Keratinocyte (primary cell): ENCODE data around the gene RAB3IL1.

ENCODE experiments used
- CTCF ChIP-seq, 3 experiments: IDR thresholded peaks in 1 of 3; conservative IDR thresholded peaks in 1 of 3; optimal IDR thresholded peaks in 1 of 3; 2 replicates in 2 of 3; 3 replicates in 1 of 3; pipeline versions ENCODE3 to v1.5.1; 2011; ENCODE audit warnings: low read length in 3 of 3, mild to moderate bottlenecking in 3 of 3, moderate library complexity in 2 of 3, control low read depth in 1 of 3, inconsistent platforms in 1 of 3; ENCODE audit not compliant: insufficient read depth in 2 of 3; ENCODE audit errors: extremely low read depth in 1 of 3
- EZH2 ChIP-seq: IDR thresholded peaks from one replicate; pipeline ENCODE4 v1.6.1; 2012; ENCODE audit warnings: inconsistent platforms, mild to moderate bottlenecking, low read length, moderate library complexity

- TF ChIP-seq CTCF (optimal IDR thresholded peaks at IDR 0.05 in 1 of 3, IDR thresholded peaks at IDR 0.05 in 1 of 3, conservative IDR thresholded peaks at IDR 0.05 in 1 of 3; ENCODE audit: extremely low read depth in 1 of 3, insufficient read depth in 2 of 3, low read length in 3 of 3) (no peak), EZH2 (no peak)
Measured at GRCh38 chr11:61882879-61883278, 34.5 kb downstream of the RAB3IL1 start.
